HK-2 (cell line): ENCODE data around the gene SCOC.

Experiments used
- DNase-seq: peaks from one replicate; pipeline ENCODE4 v3.0.0-alpha.2; 2018; ENCODE audit not compliant: unreplicated experiment

The SCOC gene

GRCh38 chr4:140373328-140374129 lies at the start of gene SCOC:
SCOC (plus strand) TSS chr4:140373646; CDS start chr4:140379171, 5,525 bp downstream.
- peak; percentile 99 for DNase-seq

- DNase-seq, result no peak
Measured at GRCh38 chr4:140326395-140326993, 47.0 kb upstream of the SCOC start.

GRCh38 chr4:140330311-140330900 lies 43.0 kb upstream of the SCOC start:
- DNase-seq, result no peak

GRCh38 chr4:140331245-140331644 lies 42.2 kb upstream of the SCOC start:
- no peak for DNase-seq

GRCh38 chr4:140331876-140332275 lies 41.6 kb upstream of the SCOC start:
- DNase-seq, result no peak

DNA sequence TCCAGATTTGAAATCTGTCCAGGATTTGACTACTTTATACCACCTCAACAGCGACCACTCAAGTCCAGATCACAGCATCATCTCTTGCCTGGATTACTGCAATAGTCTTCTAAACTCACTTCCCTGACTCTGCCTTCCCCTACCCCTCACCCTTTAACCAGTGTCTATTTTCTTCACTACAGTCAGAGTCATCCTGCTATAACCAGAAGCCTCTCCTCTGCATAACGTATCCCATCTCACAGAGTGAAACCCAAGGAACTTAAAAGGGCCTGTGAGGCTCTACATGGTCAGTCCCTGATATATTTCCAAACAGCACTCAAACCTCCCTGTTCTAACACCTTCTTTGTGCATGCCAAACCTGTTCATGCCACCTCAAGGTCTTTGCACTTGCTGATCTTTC lies 40.7 kb upstream of the SCOC start:
- DNase-seq, result no peak

GRCh38 chr4:140333523-140333922 lies 39.9 kb upstream of the SCOC start:
- no peak for DNase-seq

DNA sequence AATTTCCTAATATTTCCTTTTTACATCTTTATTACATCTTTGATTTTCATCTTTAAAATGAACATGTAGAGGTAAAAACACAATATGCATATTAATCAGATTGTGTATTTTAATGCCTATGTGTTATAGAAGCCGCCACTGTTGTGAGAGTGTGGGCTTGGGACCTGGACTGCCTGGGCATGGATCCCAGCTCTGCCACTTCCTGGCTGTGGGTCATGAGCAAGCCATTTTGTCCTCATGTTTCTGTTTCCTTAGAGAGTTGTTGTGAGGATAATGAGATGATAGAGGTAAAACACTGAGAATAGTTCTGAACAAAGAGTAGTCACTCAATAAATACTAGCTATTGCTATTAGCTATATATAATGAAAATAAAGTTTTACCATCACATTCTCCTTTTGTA lies 38.4 kb upstream of the SCOC start:
- DNase-seq, result no peak

DNA sequence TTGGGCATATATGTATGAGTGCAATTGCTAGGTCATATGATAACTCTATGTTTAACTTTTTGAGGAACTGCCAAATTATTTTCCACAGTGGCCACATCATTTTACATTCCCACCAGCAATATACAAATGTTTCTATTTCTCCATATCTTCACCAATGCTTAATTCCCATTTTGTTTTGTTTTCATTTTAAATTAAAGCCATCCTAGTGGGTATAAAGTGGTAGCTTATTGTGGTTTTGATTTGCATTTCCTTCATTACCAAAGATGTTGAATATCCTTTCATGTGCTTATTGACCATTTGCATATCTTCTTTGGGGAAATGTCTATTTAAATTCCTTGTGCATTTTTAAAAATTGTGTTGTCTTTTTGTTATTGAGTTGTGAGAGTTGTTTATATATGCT lies 36.7 kb upstream of the SCOC start:
- no peak for DNase-seq

- no peak for DNase-seq
Measured at GRCh38 chr4:140342620-140343019, 30.8 kb upstream of the SCOC start.

- DNase-seq, result peak; percentile 64
Measured at GRCh38 chr4:140343303-140343702, 30.1 kb upstream of the SCOC start.

DNA sequence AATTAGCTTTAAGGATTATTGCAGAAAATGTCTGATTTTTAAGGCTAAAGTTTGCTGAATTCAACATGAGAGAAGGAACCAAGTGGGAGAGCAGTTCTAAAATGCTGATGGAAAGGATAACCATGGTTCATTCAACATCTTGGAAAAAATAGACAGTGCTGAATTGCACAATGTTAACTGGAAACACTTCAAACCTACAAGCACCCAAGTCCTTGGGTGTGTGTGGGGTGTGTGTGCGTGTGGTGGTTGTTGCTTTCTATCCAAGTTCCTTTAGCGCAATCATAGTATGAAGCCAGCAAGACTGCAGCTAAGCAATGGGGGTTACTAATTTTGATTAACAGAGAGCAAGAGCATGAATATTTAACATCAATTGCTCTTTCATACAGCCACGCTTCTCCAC lies 29.3 kb upstream of the SCOC start:
- no peak for DNase-seq

- DNase-seq, result no peak
Measured at GRCh38 chr4:140344621-140345020, 28.8 kb upstream of the SCOC start.

- no peak for DNase-seq
Measured at GRCh38 chr4:140346136-140346535, 27.3 kb upstream of the SCOC start.

DNA sequence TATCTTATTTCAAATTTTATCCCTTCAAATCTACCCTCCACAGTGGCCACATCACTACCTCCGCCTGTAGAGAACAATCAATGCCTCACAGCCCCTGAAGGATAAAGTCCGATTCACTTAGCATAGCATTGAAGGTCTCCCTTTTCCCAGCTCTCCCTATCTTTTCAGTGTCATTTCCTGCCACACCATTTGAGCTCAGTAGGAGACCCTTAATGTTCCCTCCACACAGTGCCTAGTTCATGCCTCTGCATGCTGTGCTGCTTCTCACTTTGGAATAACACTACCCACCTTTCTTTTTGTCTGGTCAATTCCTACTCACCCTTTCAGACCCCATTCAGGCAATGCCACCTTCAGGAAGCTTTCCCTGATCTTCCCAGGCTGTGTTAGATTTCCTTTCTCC lies 23.6 kb upstream of the SCOC start:
- no peak for DNase-seq

DNA sequence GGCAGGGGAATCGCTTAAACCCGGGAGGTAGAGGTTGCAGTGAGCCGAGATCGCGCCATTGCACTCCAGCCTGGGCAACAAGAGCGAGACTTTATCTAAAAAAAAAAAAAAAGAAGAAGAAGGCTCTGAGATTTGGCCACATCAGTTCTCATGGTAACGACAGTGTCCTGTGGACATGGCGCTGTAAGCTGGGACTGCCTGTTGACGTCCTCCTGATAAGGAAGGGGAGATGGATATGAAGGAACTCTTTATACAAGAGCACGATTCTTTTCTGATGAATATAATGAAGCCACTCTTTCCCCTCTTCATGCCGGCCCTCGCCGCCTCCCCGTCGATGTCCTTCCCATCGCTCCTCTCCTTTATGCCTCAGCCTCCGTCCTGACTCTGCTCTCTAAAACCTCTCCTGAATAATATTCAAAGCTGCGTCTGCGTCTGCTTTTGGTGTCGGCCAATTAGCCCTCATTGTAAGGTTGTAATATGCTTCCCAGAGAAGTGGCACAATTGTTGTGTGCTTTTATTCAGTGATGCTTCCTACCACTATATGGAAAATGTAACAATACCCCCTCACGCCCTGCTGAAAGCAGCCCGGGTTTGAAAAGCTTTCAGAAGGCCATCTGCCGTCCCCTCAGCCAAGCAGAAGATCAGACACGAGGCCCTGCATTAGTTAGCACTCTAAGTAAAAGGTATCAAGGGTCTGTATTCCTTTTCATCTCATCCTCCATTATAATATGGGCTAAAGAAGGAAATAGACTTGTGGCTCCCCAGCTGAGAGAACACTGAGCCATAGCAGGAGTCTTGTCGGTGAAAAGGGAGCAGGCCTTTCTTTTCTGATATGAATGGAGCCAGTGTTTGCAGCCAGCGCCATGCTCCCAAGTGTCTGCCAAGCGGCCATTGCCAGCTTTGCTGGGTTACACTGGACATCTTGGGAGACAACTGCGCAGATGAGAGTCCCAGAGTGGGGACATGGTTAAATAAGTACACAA lies 22.1 kb upstream of the SCOC start:
- no peak for DNase-seq

- no peak for DNase-seq
Measured at GRCh38 chr4:140353786-140354185, 19.7 kb upstream of the SCOC start.

DNA sequence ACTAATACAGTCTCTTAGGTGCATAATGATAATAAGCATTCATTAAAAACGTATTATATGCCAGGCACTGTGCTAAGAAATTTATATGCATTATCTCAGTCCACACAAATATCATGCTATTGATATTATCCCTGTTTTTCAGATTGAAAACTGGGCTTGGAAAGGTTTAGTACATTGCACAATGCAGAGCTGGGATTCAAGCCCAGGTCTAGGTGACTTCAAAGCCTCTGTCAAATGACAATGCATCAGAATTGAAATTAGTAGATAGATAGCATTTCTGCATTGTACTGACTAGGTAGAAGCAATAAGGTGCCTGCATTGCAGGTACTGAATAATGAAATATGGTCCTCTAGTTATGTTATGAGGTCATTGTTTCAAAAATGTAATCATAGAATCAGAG lies 18.2 kb upstream of the SCOC start:
- no peak for DNase-seq

DNA sequence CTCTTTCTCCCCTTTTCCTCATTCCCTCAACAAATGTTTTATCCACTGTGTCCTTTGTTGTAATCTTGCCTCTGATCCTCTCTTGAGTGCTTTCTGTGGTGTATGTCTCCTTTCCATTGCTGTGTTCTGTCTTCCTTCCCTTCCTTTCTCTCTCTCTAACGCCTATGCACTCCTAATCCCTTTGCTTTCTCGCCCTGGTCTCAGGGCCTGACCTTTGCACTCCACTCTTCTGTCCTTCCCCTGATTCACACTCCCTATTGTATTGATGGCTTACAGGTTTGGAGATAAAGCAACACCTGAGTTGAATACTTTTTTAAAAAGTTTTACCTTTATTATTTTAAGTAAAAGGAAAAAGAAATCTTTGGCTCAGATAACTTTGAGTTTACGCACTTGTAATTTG lies 15.6 kb upstream of the SCOC start:
- DNase-seq, result no peak

- DNase-seq, result no peak
Measured at GRCh38 chr4:140358281-140358680, 15.2 kb upstream of the SCOC start.

DNA sequence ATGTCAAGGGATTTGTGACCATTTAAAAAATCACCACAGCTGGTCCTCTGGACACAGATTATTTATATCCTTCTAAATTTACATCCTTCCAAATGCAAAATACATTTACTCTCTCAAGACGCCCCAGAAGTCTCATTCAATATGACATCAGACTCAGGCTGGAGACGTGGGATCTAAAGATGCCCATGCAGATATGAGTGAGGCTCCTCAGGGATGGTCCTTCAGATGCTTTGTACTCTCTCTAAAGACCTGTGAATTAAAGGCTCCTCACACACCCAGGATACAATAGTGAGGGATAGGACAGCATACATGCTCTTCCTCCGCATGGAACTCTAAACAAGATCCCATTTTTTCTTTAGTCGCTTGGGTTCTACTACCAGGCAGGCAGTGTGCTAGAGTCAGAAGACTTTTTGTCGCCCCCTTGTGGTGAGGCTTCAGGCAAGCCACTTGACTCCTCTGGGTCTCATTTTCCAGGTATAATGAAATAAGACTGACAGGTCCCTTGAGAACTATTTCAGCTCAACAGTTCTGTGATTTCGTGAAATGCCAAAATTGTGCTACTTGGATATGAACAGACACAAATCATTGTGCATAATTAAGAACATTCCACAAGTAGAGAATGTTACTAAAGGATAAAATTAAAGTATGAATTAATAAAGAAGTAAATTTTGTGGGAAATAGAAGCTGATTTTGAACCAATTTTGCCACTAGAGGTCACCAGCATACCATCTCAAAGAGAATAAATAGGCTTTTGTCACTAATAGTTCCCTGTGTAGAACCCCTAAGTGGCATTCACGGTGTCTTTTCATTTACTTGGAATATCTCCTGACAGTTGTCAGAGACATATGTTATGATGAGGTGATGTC lies 13.7 kb upstream of the SCOC start:
- DNase-seq, result peak; percentile 75
